Stimulated activated effector memory CD8-positive, alpha-beta T cell treated with anti-CD3 and anti-CD28 coated beads, Interleukin-12 subunit alpha, Interleukin-12 subunit beta, amount 100 ng/mL, for 72 hours (primary cell): ENCODE results near the gene NDUFA5.
"Not testable (repeated sequence)": the region's sequence is repeated elsewhere in the genome, so short reads cannot be mapped to it uniquely, and the experiment has no call there.

ENCODE experiments used
- ATAC-seq: fragments of 150-1000 bp; cut with Tn5 transposase; 2 replicates; pipeline ENCODE4 v1.10.0; 2021
- DNase-seq, 2 donors: peaks; one replicate each; pipeline ENCODE4 v3.0.0; 2021 to 2022; ENCODE audit warnings: low spot score in 2 of 2
- H3K27ac Mint-ChIP-seq: one replicate; pipeline ENCODE4 v1.8.0; 2022; ENCODE audit warnings: mild to moderate bottlenecking, mixed read lengths
- H3K36me3 Mint-ChIP-seq: one replicate; pipeline ENCODE4 v1.8.0; 2022; ENCODE audit warnings: mild to moderate bottlenecking, mixed read lengths
- H3K4me1 Mint-ChIP-seq: one replicate; pipeline ENCODE4 v1.8.0; 2022; ENCODE audit warnings: mixed read lengths
- H3K4me3 Mint-ChIP-seq: one replicate; pipeline ENCODE4 v1.8.0; 2022; ENCODE audit warnings: mild to moderate bottlenecking, mixed read lengths
- H3K9me3 Mint-ChIP-seq: one replicate; pipeline ENCODE4 v1.8.0; 2022; ENCODE audit warnings: mixed read lengths

The NDUFA5 gene

GRCh38 chr7:123571187-123571586 lies 13.6 kb upstream of the NDUFA5 start:
- Mint-ChIP-seq H3K4me1 (no peaks in the 10 kb centered on the region), H3K27ac (no peak overlapping the region), H3K9me3 (no peaks in the 10 kb centered on the region), H3K36me3 (no peaks in the 10 kb centered on the region), H3K4me3 (no peak overlapping the region)
- DNase-seq (no peak), ATAC-seq (no peak)

GRCh38 chr7:123570390-123571182 lies 13.0 kb upstream of the NDUFA5 start:
- H3K9me3 Mint-ChIP-seq: no peaks in the 10 kb centered on the region
- DNase-seq (no peak), ATAC-seq (peak; percentile 37)
- no peaks in the 10 kb centered on the region for H3K4me1 Mint-ChIP-seq
- no peak overlapping the region for H3K4me3 Mint-ChIP-seq
- H3K27ac Mint-ChIP-seq: no peak overlapping the region
- no peaks in the 10 kb centered on the region for H3K36me3 Mint-ChIP-seq

DNA sequence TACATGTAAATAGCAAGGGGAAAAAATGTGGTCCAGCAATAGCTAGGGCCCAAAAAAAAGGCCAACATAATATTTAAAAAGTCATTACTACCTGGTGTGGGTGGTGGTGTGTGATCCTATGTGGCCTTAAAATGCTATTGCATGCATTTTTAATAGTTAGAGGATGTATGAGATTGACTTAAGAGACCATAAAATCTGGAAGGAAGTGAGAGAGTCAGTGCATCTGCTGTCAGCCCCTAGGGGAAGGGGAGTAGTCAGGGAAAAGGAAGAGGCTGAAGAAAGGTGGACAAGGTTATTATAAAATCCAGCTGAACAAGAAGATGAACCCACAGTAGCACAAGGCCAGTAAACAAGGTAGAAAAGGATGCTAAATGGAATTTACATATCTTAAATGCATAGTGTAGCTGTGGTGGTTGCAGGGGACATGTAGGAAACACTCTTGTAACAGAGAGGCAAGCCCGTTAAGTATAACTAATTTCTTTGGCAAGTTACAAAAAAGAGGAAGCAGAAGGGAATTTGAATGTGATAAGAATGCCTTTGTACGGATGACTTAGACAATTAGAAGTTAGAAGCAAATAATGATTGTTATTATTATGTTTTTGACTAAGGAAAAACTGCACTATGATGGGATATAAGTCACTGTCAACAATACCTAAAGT lies 11.9 kb upstream of the NDUFA5 start:
- Mint-ChIP-seq H3K36me3 (no peaks in the 10 kb centered on the region), H3K27ac (no peak overlapping the region), H3K9me3 (no peaks in the 10 kb centered on the region), H3K4me3 (no peak overlapping the region), H3K4me1 (no peaks in the 10 kb centered on the region)
- DNase-seq: no peak
- no peak for ATAC-seq

- no peaks in the 10 kb centered on the region for H3K36me3 Mint-ChIP-seq
- no peak for ATAC-seq
- no peaks in the 10 kb centered on the region for H3K4me1 Mint-ChIP-seq
- no peak for DNase-seq
- H3K27ac Mint-ChIP-seq: no peak overlapping the region
- H3K9me3 Mint-ChIP-seq: no peaks in the 10 kb centered on the region
- H3K4me3 Mint-ChIP-seq: no peak overlapping the region
Observed at GRCh38 chr7:123562121-123562520, 4.5 kb upstream of the NDUFA5 start.

GRCh38 chr7:123558289-123558874 lies 764 bp upstream of the NDUFA5 start:
- no peaks in the 10 kb centered on the region for H3K9me3 Mint-ChIP-seq
- no peak for ATAC-seq
- DNase-seq: no peak
- no peak overlapping the region for H3K27ac Mint-ChIP-seq
- H3K36me3 Mint-ChIP-seq: peaks cover 5% of the 10 kb centered on the region
- H3K4me1 Mint-ChIP-seq: peaks cover 4% of the 10 kb centered on the region
- no peak overlapping the region for H3K4me3 Mint-ChIP-seq

GRCh38 chr7:123557016-123557397 lies 611 bp downstream of the NDUFA5 start:
- H3K36me3 Mint-ChIP-seq: peaks cover 19% of the 10 kb centered on the region
- no peak overlapping the region for H3K4me3 Mint-ChIP-seq
- DNase-seq (no peak), ATAC-seq (no peak)
- H3K4me1 Mint-ChIP-seq: peaks cover 12% of the 10 kb centered on the region
- no peak overlapping the region for H3K27ac Mint-ChIP-seq
- no peaks in the 10 kb centered on the region for H3K9me3 Mint-ChIP-seq

DNA sequence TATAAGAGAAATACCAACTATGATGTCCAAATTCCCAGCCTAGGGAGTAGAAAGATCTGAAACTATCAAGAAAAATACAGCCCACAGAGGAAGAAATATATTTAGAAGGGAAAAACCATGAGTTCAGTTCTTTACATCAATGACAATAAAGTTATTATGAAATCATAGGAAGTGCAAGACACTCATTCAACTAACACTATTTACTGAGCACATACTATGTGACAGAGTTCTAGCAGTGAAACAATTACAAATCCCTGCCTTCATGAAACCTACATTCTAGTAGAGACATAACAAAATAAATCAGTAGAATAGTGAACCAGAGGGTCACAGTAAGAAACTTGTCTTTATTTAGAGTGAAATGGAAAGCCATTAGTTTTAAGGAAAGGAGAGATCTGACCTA lies 2.1 kb downstream of the NDUFA5 start:
- Mint-ChIP-seq H3K27ac (no peak overlapping the region), H3K4me1 (peaks cover 12% of the 10 kb centered on the region), H3K36me3 (peaks cover 34% of the 10 kb centered on the region), H3K9me3 (no peaks in the 10 kb centered on the region), H3K4me3 (no peak overlapping the region)
- ATAC-seq: no peak
- DNase-seq: no peak

GRCh38 chr7:123553159-123553558 lies 4.5 kb downstream of the NDUFA5 start:
- ATAC-seq: no peak
- H3K36me3 Mint-ChIP-seq: peaks cover 56% of the 10 kb centered on the region
- H3K27ac Mint-ChIP-seq: no peak overlapping the region
- no peak overlapping the region for H3K4me3 Mint-ChIP-seq
- H3K9me3 Mint-ChIP-seq: no peaks in the 10 kb centered on the region
- peaks cover 25% of the 10 kb centered on the region for H3K4me1 Mint-ChIP-seq
- no peak for DNase-seq

GRCh38 chr7:123552641-123553040 lies 5.0 kb downstream of the NDUFA5 start:
- DNase-seq: no peak
- H3K27ac Mint-ChIP-seq: no peak overlapping the region
- H3K9me3 Mint-ChIP-seq: no peaks in the 10 kb centered on the region
- ATAC-seq: no peak
- no peak overlapping the region for H3K4me3 Mint-ChIP-seq
- peaks cover 28% of the 10 kb centered on the region for H3K4me1 Mint-ChIP-seq
- H3K36me3 Mint-ChIP-seq: peaks cover 62% of the 10 kb centered on the region

DNA sequence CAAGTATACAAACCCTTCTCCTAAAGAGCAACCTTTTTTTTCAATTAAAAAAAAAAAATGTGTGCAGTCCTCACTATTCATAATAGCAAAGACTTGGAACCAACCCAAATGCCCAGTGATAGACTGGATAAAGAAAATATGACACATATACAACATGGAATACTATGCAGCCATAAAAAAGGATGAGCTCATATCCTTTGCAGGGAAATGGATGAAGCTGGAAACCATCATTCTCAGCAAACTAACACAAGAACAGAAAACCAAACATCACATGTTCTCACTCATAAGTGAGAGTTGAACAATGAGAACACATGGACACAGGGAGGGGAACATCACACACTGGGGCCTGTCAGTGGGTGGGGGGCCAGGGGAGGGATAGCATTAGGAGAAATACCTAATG lies 5.5 kb downstream of the NDUFA5 start:
- Mint-ChIP-seq H3K4me1 (peaks cover 33% of the 10 kb centered on the region), H3K36me3 (peaks cover 67% of the 10 kb centered on the region)
- not testable (repeated sequence) for ATAC-seq, H3K27ac Mint-ChIP-seq, H3K9me3 Mint-ChIP-seq, DNase-seq, H3K4me3 Mint-ChIP-seq

DNA sequence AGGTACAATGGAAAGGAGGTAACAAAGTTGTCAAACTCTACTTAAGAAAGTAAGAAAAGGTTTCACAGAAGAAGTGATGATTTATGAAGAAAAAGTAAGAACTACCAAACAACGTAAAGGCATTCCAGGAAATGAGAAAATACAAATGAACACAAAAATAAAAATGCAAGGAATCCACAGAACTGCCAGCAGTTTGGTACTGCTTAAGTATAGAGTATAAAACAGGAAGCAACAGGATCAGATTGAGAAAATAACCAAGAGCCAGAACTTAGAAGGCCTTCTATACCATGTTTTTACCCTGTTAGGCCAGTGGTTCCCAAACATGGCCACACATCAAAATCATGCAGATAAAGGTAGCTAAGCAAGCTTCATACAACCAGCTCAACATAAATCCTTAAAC lies 9.2 kb downstream of the NDUFA5 start:
- DNase-seq (no peak), ATAC-seq (no peak)
- H3K27ac Mint-ChIP-seq: peak overlapping the region; percentile 66
- no peaks in the 10 kb centered on the region for H3K9me3 Mint-ChIP-seq
- H3K4me3 Mint-ChIP-seq: no peak overlapping the region
- H3K36me3 Mint-ChIP-seq: peaks cover 86% of the 10 kb centered on the region
- H3K4me1 Mint-ChIP-seq: peaks cover 35% of the 10 kb centered on the region

DNA sequence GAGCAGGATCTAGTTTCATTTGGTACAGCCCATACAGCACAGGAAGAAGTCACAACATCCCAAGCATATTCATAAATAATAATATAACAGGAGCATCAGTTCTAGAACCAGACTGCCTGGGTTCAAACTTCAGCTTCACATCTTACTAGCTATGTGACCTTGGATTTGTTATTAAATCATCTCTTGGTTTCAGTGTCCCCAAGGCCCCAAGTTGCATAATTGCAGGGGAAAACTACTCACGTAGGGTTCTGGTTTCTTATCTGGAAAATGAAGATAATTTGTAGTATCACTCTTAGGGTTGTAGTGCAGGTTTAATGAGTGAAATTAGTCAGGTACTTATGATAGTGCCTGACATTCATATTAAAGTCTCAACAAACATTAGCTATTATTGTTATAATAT lies 17.7 kb downstream of the NDUFA5 start:
- Mint-ChIP-seq H3K4me1 (peaks cover 6% of the 10 kb centered on the region), H3K4me3 (no peak overlapping the region), H3K27ac (no peak overlapping the region), H3K9me3 (no peaks in the 10 kb centered on the region), H3K36me3 (peaks cover 19% of the 10 kb centered on the region)
- ATAC-seq (no peak), DNase-seq (no peak)

- peaks cover 22% of the 10 kb centered on the region for H3K36me3 Mint-ChIP-seq
- no peak for ATAC-seq
- H3K9me3 Mint-ChIP-seq: no peaks in the 10 kb centered on the region
- H3K4me3 Mint-ChIP-seq: no peak overlapping the region
- no peak for DNase-seq
- peak overlapping the region; percentile 17 for H3K27ac Mint-ChIP-seq
- H3K4me1 Mint-ChIP-seq: peaks cover 11% of the 10 kb centered on the region
Observed at GRCh38 chr7:123538897-123539296, 18.7 kb downstream of the NDUFA5 start.

GRCh38 chr7:123538189-123538714 lies 19.4 kb downstream of the NDUFA5 start:
- Mint-ChIP-seq H3K36me3 (peaks cover 19% of the 10 kb centered on the region), H3K4me1 (peaks cover 18% of the 10 kb centered on the region), H3K4me3 (no peak overlapping the region), H3K9me3 (no peaks in the 10 kb centered on the region), H3K27ac (peak overlapping the region; percentile 17)
- no peak for DNase-seq
- no peak for ATAC-seq

DNA sequence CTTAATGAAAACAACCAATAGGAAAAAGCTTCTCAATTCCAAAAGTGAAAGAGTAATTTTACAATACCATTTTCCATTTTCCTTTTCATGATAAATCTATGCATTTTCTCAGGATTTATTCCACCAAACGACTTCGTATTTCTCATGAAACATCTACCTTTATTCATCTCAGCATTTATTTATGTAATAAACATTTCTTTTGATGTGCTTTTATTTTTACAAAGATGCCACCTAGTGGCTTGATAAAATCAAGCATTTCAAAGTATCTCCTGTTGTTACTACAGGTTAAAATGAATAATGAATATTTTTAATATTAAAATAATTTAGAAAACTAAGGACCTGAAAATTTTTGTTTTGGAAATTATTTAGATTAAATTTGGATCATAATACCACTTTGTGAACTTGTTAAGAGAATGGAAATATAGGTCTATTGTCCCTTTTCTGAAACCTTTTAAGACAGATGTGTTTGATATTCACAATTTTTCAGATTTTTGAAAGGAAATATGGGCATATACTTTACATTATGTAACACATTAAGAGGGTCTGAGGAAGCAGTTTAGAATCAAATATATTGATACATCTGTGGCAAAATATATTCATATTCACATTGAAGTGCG lies 20.5 kb downstream of the NDUFA5 start:
- Mint-ChIP-seq H3K9me3 (no peaks in the 10 kb centered on the region), H3K36me3 (peaks cover 15% of the 10 kb centered on the region), H3K4me1 (peaks cover 19% of the 10 kb centered on the region), H3K27ac (no peak overlapping the region), H3K4me3 (no peak overlapping the region)
- no peak for ATAC-seq
- no peak for DNase-seq
